Activated CD8-positive, alpha-beta memory T cell treated with anti-CD3 and anti-CD28 coated beads for 36 hours (primary cell): ENCODE data around the gene SPOCK1. TPM values are rescaled to one million over a fixed set of nuclear protein-coding genes. Genes with fewer than 3 reads are reported as not detected.

ENCODE experiments used
- CTCF ChIA-PET: fragments of 350-600 bp; sonication (Branson Sonifier 250); formaldehyde crosslinking; loops from one replicate; lab custom pipeline; 2021; ENCODE audit warnings: antibody characterized with exemption; lab: Charles Lee
- POLR2A ChIA-PET: fragments of 350-600 bp; sonication (Branson Sonifier 250); formaldehyde crosslinking; loops from one replicate; lab custom pipeline; 2021; ENCODE audit warnings: antibody characterized with exemption; lab: Charles Lee
- total RNA-seq, 2 experiments: library from RNA; stranded (reverse); gene quantifications; one replicate each; pipeline ENCODE4 v1.2.3, GENCODE V29; 2021

SPOCK1 gene
- total RNA-seq, 2 experiments from 2014 or later: not detected

GRCh38 chr5:137036640-137037039, 462.5 kb downstream of the SPOCK1 start:
- POLR2A ChIA-PET: no interaction called here
- CTCF ChIA-PET: no interaction called here

GRCh38 chr5:137035480-137035878, 463.6 kb downstream of the SPOCK1 start:
- CTCF ChIA-PET: no interaction called here
- POLR2A ChIA-PET: no interaction called here

GRCh38 chr5:137034764-137035479, 464.2 kb downstream of the SPOCK1 start:
- CTCF ChIA-PET: no interaction called here
- POLR2A ChIA-PET: no interaction called here

GRCh38 chr5:137034213-137034612, 464.9 kb downstream of the SPOCK1 start:
- CTCF ChIA-PET: no interaction called here
- POLR2A ChIA-PET: no interaction called here

DNA sequence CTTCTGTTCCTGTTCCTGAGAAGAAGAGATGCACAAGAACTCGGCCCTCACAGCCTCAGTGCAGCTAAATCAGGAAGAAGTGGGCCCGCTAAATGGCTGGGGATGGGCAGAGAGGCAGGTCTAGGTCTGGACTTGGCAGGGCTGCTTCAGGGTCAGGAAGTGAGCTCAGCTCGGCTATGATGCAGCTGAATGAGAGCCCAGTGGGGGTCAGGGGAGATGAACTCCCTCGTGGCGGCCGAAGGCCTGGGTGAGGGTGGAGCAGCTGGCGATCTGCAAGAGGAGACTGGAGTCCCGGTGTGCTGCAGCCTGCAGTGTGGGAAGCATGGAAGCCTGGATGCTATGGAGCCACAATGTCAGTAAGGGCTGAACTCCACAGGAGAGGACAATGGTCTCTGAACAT, 466.2 kb downstream of the SPOCK1 start:
- POLR2A ChIA-PET: interaction anchor here (0.6 kb wide), 1 partner anchor 21 kb away, joined by 3 read pairs; no protein-coding TSS in a partner anchor
- CTCF ChIA-PET: no interaction called here

DNA sequence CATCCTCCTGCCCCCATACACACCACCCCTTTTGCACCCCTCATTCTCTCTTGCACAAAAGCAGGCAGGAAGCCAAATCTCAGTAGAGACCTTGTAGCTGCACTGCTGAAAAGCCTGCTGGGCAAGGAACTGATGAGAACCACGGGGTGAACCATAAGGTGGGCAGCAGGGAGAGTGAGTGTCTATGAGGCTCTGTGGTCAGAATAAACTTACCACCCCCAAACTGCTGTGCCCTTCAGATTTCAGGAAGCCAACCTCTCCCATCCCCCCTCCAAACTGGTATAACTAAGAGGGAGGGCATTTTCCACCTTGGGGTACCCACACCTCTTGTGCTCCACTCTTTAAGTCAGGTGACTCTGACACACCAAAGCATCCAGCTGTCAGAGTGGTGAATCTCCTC, 471.4 kb downstream of the SPOCK1 start:
- POLR2A ChIA-PET: no interaction called here
- CTCF ChIA-PET: no interaction called here

DNA sequence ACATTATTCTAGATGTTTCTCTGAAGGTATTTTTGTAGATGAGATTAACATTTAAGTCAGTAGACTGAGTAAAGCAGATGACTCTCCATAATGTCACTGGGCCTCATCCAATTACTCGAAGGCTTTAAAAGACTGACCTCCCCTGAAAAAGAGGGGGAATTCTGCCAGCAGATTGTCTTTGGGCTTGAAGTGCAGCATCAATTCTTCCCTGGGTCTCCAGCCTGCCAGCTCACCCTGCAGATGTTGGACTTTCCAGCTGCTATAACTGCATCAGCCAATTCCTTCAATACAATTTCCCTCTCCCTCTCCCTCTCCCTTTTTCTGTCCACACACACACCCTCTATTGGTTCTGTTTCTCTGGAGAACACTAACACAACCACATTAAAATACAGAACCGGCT, 472.8 kb downstream of the SPOCK1 start:
- ChIA-PET POLR2A (no interaction called here), CTCF (interaction anchor here (0.6 kb wide), 1 partner anchor 55 kb away, joined by 4 read pairs; no protein-coding TSS in a partner anchor)

- POLR2A ChIA-PET: no interaction called here
- CTCF ChIA-PET: no interaction called here
Measured at GRCh38 chr5:137024044-137024443, 475.1 kb downstream of the SPOCK1 start.

GRCh38 chr5:137023371-137023770, 475.8 kb downstream of the SPOCK1 start:
- ChIA-PET CTCF (no interaction called here), POLR2A (no interaction called here)

GRCh38 chr5:137022725-137023124, 476.4 kb downstream of the SPOCK1 start:
- CTCF ChIA-PET: no interaction called here

GRCh38 chr5:137022043-137022442, 477.1 kb downstream of the SPOCK1 start:
- CTCF ChIA-PET: no interaction called here

More at GRCh38 chr5:137022725-137023124, 476.4 kb downstream of the SPOCK1 start:
- POLR2A ChIA-PET: no interaction called here

GRCh38 chr5:137019229-137019628, 479.9 kb downstream of the SPOCK1 start:
- ChIA-PET CTCF (no interaction called here), POLR2A (no interaction called here)

More at GRCh38 chr5:137022043-137022442, 477.1 kb downstream of the SPOCK1 start:
- POLR2A ChIA-PET: no interaction called here

DNA sequence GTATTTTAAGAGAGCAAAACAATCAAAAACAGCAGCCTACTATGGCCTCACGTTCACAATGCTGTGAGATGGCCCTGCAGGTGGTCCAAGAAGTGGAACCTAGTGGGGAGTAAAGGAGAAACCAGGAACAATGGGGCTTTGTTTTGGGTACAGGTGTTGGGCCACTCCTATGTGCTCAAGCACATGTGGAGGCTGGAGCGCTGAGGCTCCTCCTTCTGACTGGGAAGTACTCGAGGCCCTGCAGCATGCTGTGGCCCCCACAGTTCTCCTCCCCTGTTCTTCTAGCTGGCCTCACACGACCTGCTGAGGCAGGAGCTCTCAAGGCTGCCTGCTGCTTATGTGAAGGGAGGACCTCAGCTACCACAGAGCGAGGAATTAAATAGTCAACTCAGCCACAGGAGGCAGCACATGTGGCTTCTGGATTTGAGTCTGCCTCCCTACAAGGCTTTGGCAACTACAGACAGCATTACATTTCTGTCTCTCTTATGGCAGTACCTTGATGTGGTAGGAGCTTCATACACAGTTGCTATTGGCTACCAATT, 482.3 kb downstream of the SPOCK1 start:
- ChIA-PET POLR2A (no interaction called here), CTCF (no interaction called here)

GRCh38 chr5:137015540-137016116, 483.5 kb downstream of the SPOCK1 start:
- POLR2A ChIA-PET: no interaction called here
- CTCF ChIA-PET: interaction anchor here (1.2 kb wide), 1 partner anchor 38 kb away, joined by 3 read pairs; no protein-coding TSS in a partner anchor

GRCh38 chr5:137014731-137015130, 484.4 kb downstream of the SPOCK1 start:
- ChIA-PET POLR2A (no interaction called here), CTCF (no interaction called here)

DNA sequence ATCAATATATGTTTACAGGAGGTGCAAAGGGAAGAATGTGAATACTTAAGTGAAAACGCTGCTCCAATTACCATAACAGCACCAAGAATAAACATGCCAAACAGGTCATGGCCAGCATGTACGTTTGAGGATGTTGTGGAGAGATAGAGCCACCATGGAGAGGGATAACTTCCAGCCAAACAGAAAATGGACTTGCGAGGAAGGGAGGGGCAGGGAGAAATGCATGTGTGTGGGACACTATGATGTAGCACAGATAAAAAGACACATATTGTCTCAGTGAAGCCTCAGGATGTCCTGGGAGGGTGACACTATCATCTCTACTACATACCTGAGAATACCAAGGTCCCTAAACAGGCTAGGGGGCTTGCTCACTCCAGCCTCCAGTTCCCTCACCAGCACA, 488.9 kb downstream of the SPOCK1 start:
- POLR2A ChIA-PET: no interaction called here
- CTCF ChIA-PET: no interaction called here

GRCh38 chr5:137004279-137004678, 494.8 kb downstream of the SPOCK1 start:
- POLR2A ChIA-PET: no interaction called here
- CTCF ChIA-PET: no interaction called here

DNA sequence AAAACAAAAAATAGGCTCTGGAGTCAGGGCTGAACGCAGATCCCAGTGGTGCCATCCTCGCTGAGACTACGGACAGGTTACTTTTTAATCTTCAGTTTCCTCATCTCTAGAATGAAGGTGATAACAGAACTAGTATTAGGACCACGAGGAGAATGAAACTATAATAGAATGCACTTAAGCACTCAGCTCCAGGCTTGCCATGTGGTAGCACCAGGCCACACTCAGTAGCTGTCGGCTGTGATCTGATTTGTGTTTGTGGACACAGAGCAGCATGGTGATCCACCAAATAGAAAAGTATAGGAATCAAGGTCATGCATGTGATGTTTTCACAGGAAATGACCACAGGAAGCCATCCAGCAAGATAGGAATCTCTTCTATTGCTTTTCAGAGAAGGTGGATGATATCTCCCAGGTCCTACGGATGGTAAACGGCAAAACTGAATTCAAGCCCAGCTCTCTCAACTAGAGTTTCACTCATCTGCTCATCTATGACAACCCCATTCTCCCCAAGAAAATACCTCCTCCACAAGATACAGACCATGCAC, 498.0 kb downstream of the SPOCK1 start:
- ChIA-PET CTCF (no interaction called here), POLR2A (no interaction called here)

GRCh38 chr5:136999787-137000186, 499.3 kb downstream of the SPOCK1 start:
- ChIA-PET POLR2A (no interaction called here), CTCF (no interaction called here)

DNA sequence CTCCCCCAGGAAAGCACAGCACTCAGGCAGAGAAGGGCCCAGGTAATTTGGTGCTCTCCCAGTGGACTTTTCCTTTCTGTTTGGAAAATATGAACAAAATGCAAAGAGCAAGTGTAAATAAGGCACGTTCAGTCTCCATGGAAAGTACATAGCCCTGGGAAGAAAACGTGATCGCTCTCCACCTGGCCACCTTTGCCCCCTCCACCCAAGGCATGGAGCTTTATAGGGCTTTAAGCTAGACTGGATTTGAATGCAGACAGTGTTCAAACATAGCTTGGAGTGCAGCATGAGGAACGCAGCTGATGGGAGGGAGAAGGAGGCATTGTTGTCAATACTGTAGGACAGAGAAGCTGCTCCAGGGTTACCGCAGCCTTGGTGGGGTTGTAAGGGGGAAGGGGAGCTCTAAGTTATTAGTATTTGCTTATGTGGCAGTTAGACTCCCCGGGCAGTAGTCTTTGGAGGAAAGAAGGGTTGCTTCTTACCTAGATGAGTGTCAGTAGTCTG, 500.2 kb downstream of the SPOCK1 start:
- CTCF ChIA-PET: no interaction called here
- POLR2A ChIA-PET: no interaction called here
